ENCODE results near the gene TLL2.

The TLL2 gene

GRCh38 chr10:96465599-96465998, 48.1 kb downstream of the TLL2 start:
- DNase-seq (ENCODE audit: low read depth) = no peak
- H3K4me3 ChIP-seq (ENCODE audit: low read length) = no peak overlapping the region
- TF ChIP-seq CTCF (conservative IDR thresholded peaks at IDR 0.05; ENCODE audit: low read depth, low read length) = no peak

- TF ChIP-seq CTCF (conservative IDR thresholded peaks at IDR 0.05; ENCODE audit: low read depth, low read length) = no peak
- no peak overlapping the region for H3K4me3 ChIP-seq (ENCODE audit: low read length)
- no peak for DNase-seq (ENCODE audit: low read depth)
Measured at GRCh38 chr10:96463562-96463961, 50.2 kb downstream of the TLL2 start.

- no peak overlapping the region for H3K4me3 ChIP-seq (ENCODE audit: low read length)
- TF ChIP-seq CTCF (conservative IDR thresholded peaks at IDR 0.05; ENCODE audit: low read depth, low read length) = no peak
- DNase-seq (ENCODE audit: low read depth) = no peak
Measured at GRCh38 chr10:96462606-96463151, 51.0 kb downstream of the TLL2 start.

- no peak overlapping the region for H3K4me3 ChIP-seq (ENCODE audit: low read length)
Measured at GRCh38 chr10:96460316-96460715, 53.4 kb downstream of the TLL2 start.

GRCh38 chr10:96457341-96457740, 56.4 kb downstream of the TLL2 start:
- no peak overlapping the region for H3K4me3 ChIP-seq (ENCODE audit: low read length)
- no peak for DNase-seq (ENCODE audit: low read depth)
- TF ChIP-seq CTCF (conservative IDR thresholded peaks at IDR 0.05; ENCODE audit: low read depth, low read length) = no peak

More at GRCh38 chr10:96460316-96460715, 53.4 kb downstream of the TLL2 start:
- no peak for TF ChIP-seq CTCF (conservative IDR thresholded peaks at IDR 0.05; ENCODE audit: low read depth, low read length)
- DNase-seq (ENCODE audit: low read depth) = no peak

- no peak overlapping the region for H3K4me3 ChIP-seq (ENCODE audit: low read length)
- TF ChIP-seq CTCF (conservative IDR thresholded peaks at IDR 0.05; ENCODE audit: low read depth, low read length) = no peak
- no peak for DNase-seq (ENCODE audit: low read depth)
Measured at GRCh38 chr10:96456296-96456840, 57.4 kb downstream of the TLL2 start.

GRCh38 chr10:96453856-96454583, 59.7 kb downstream of the TLL2 start:
- no peak for TF ChIP-seq CTCF (conservative IDR thresholded peaks at IDR 0.05; ENCODE audit: low read depth, low read length)
- no peak overlapping the region for H3K4me3 ChIP-seq (ENCODE audit: low read length)
- no peak for DNase-seq (ENCODE audit: low read depth)
